ENCODE results near the gene IGFBP3.

- TF ChIP-seq CTCF (IDR thresholded peaks at IDR 0.05; ENCODE audit: low read depth, low read length, missing input control), result no peak
- TF ChIP-seq GABPA (IDR thresholded peaks at IDR 0.05 in 1 of 2, conservative IDR thresholded peaks at IDR 0.05 in 1 of 2), result no peak
- no peak for TF ChIP-seq HNF4G (IDR thresholded peaks at IDR 0.05)
- no peak for TF ChIP-seq FOXA2 (IDR thresholded peaks at IDR 0.05)
- no peak for TF ChIP-seq RAD21 (IDR thresholded peaks at IDR 0.05)
- no peak for TF ChIP-seq JUND (IDR thresholded peaks at IDR 0.05)
- no peak for TF ChIP-seq SP1 (IDR thresholded peaks at IDR 0.05)
These were observed 19.9 kb upstream of the IGFBP3 start for GRCh38 chr7:45940939-45941338.

All from liver (tissue), 3 donors.